GM18498 (cell line): ENCODE data around the gene FLRT2.

ENCODE experiments used
- ATAC-seq: cut with Tn5 transposase; IDR thresholded peaks from one replicate; pipeline ENCODE4 v1.9.1; 2021; ENCODE audit warnings: mild to moderate bottlenecking, moderate library complexity; ENCODE audit not compliant: unreplicated experiment

Gene FLRT2

GRCh38 chr14:85556267-85556666 is 26.3 kb downstream of the FLRT2 start:
- ATAC-seq = no peak

DNA sequence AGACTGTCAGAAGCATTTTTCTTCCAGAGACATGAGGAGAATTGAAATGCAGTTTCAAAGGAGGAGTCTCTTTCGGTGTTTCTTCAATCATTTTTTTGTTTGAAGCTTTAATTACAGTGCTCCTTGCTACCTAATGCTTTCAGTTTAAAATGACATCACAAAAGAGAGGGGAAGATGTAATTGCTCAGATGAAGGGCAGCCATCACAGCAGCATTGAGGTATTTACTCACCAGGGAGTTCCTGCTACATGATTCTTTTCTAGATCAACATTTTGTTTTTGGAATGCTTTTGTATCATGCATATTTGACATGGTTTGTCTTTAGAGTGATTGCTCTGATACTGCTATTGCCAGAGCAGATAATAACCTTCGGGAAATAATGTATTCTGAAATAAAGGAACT is 28.6 kb downstream of the FLRT2 start:
- ATAC-seq = no peak

GRCh38 chr14:85562630-85563029 is 32.7 kb downstream of the FLRT2 start:
- no peak for ATAC-seq

GRCh38 chr14:85564841-85565527 is 35.0 kb downstream of the FLRT2 start:
- ATAC-seq = no peak

DNA sequence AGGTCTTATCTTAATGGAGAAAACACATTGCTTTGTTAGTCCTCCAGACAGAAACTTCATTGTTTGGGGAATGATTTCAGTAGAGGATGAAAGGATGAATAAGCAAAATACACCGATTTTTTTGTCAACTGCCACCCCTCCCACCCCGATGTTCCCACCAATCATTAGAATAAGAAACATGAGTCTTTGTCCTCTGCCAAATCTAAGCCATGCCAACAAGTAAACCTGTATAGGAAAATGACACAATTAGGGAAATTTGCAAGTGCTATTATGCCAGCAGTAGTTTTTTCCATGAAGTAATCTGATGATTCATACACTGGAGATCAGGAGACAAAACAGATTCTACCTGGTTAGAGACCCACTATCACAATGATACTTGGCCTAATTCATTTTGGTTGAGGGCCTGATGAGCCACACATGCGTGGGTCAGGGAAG is 35.9 kb downstream of the FLRT2 start:
- no peak for ATAC-seq

DNA sequence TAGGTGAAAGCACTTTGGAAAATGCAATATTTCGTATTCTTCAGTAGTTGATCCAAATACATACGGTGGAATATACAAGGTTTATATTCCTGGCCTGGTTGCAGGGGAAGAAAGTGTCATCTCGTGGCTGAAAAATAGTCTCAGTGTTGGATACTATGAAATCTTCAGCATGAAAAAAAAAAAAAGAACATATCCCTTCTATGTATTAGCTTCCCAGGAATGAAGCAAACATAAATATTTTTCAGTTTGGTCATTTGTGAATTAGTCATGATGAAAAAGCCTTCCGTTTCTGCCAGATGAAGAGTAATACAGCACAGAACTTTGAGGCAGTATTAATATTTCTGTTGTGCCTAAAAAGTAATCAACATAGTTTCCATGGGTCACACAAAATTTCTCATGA is 36.7 kb downstream of the FLRT2 start:
- ATAC-seq = no peak

GRCh38 chr14:85572011-85572410 is 42.1 kb downstream of the FLRT2 start:
- no peak for ATAC-seq

GRCh38 chr14:85572845-85573244 is 42.9 kb downstream of the FLRT2 start:
- ATAC-seq = no peak

DNA sequence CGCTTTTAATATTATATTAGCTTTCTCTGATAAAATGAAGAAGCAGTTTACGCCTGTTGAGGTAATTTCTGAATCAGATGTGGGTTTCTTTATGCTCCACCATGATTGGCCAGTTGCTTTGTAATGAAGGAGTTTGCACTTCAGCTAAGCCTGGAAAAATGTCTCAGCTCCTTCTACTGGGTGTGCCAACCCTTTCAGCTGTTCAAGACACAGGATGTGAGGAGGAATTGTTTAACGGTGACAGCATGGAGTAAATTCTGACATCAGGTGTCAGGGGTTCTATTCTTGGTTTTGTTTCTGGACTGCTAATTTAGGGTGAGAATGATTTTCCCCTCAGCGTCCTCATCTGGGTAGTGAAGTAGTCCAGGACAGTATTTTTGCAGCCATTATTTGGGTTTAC is 43.5 kb downstream of the FLRT2 start:
- ATAC-seq = no peak

DNA sequence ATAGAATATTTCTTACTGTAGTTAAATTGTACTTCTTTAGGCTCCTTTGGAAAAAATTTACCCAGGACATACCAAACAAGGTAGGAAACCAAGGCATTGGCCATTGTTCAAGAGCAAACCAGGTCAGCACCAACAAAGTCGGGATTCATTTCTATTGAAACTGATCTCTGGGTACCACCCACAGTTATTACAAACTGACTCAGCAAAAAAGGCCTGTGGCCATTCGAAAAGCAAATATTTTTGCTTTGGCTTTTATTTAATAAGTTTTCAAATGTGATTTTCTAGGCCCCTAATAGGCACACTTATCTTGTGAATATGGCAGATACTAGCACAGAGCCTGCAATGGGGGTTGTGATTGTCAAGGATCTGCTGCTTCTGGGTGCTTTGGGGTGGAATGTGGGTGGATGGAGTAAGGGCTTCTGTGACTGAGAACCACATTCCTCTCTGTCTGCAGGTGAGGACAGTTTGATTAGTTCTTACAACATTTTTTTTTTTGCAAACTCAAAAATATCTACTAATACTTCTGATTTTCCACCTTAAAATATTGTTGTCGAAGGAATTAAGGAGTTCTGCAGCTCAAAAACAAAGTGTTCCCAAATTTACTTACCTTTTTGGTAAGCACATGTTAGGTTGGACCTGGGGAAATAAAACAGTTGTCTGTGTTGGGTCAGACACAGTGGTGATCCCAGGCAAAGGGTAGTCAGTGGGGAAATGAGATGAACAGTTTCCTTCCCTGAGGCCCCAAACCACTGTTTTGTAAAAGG is 45.1 kb downstream of the FLRT2 start:
- no peak for ATAC-seq

GRCh38 chr14:85575617-85575898 is 45.6 kb downstream of the FLRT2 start:
- no peak for ATAC-seq

DNA sequence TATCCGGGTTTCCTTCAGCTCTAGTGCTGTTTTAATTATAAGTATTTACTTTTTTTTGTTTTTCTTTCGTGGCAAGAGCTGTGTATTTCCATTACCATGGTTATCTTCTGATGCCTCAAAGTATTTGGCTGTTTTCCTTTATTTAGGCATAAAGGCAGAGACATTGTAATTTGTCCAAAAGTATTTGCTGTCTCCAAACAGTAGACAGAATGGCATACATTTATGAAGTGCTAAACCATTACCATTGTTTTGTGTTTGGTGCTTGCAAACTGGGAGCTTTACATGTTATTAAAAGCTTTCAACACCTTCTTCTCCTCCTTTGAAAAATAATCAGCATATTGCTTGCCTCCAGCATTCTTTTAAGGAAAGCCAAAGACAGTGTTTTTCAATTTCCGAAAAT is 46.3 kb downstream of the FLRT2 start:
- no peak for ATAC-seq

DNA sequence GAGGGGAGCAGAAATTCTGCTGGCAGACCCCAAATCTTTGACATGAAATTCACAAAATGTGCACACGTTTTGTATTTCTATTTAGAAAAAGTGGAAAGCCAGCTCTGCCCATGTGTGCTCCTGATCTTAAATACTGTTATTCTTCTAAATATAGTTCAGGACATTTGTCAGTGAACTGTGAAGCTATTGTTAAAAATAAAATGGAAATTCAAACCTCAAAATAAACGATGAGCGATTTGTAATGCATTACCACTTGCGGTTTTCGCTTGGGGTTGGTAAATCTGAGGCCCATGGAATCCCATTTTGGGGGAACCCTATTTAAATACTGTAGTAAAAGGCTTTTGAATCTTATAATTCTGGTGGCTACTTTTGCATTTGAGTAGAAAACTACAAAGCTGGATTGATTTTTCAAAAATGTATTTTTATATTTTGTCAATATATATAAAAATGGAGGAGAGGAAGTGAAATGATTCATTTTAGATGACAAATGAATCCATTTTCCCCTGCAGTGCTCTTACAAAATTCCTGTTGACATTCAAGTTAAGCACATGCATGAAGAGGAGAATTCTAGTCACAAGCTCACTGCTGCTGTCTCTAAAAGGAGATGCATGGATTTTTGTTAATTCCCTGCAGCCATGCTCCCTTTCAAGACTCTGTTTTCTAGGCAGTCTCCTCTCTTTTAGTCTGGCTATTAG is 47.1 kb downstream of the FLRT2 start:
- no peak for ATAC-seq

- ATAC-seq = no peak
Measured at GRCh38 chr14:85577543-85578114, 47.7 kb downstream of the FLRT2 start.

- no peak for ATAC-seq
Measured at GRCh38 chr14:85578357-85578756, 48.4 kb downstream of the FLRT2 start.

- ATAC-seq = no peak
Measured at GRCh38 chr14:85578930-85579329, 49.0 kb downstream of the FLRT2 start.

- no peak for ATAC-seq
Measured at GRCh38 chr14:85579942-85580341, 50.0 kb downstream of the FLRT2 start.

- no peak for ATAC-seq
Measured at GRCh38 chr14:85580536-85581140, 50.7 kb downstream of the FLRT2 start.

GRCh38 chr14:85581691-85582090 is 51.7 kb downstream of the FLRT2 start:
- no peak for ATAC-seq

DNA sequence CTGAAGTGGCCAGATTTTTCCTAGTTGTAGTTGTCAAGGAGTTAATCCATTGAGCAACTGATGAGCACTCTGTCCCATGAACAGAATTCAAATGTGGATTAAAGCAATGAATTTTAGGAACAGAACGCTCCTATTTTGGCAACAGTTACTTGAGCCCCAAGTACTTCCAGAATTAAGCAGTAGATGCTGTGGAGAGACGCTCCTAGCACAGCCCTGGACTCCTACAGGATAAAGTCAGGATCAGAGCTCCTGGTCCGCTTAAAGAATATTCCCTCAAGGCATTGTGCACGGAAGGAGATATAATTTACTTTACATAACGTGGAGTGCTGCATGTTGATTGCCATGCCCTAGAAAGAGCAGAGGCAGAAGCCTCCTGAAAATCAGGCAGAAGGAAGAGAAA is 53.4 kb downstream of the FLRT2 start:
- no peak for ATAC-seq

GRCh38 chr14:85584481-85584880 is 54.5 kb downstream of the FLRT2 start:
- ATAC-seq = no peak
